ENCODE data around the gene TRIM63.

The TRIM63 gene

DNA sequence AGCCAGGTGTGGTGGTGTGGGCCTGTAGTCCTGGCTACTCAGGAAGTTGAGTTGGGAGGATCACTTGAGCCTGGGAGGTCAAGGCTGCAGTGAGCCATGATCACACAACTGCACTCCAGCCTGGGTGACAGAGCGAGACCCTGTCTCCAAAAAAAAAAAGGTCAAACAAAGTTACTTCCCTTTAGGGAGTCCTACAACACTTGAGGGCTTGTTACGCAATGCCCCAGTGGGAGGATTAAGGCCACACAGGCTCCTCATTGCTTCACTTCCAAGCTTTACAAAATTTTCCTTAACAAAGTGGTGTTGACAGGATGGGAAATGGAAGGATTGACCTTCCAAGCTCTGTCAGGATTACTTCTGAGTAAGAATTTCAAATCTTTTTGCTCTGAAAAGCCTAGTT lies 52.1 kb downstream of the TRIM63 start:
- no peak for TF ChIP-seq GATA2 (IDR thresholded peaks at IDR 0.05; ENCODE audit: low read depth, low read length)
- no peak for TF ChIP-seq GATA3 (IDR thresholded peaks at IDR 0.05; ENCODE audit: low read depth, low read length)

DNA sequence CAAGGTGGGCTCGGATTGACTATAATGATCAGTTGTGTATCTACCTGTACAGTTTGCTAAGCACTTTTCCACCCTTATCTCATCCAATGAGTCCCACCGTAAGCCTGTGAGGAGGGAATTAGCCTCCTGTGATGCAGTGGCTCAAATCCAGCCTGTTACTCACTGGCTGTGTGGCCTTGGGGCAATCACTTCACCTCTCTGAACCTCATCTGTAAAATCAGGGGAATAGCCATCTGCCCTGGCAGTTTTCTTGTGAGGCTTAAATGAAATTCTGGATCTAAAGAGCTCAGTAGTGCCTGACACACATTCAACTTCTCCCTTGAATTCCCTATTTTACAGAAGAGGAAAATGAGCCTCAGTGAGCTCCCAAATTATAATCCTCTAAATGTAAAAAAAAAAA lies 53.3 kb downstream of the TRIM63 start:
- no peak for TF ChIP-seq GATA3 (IDR thresholded peaks at IDR 0.05; ENCODE audit: low read depth, low read length)
- no peak for TF ChIP-seq GATA2 (IDR thresholded peaks at IDR 0.05; ENCODE audit: low read depth, low read length)

DNA sequence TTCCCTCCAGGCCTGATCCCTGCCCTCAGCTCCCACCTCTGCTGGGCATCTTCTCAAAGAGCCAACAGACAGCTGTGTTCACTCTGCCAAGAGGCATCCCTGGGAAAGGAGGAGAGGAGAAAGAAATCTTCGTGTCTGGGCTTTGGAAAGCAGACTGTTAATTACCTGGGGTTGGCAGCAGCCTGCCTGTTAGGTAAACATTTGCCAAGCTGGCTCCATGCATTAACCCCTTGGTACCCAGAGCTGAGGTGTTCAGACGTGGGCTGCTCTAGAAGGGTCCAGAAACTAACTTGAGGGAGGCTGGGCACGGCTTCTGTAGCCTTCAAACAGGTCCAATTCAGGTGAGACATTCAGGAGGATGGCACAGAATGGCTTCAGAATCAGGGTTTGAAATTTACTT lies 54.6 kb downstream of the TRIM63 start:
- TF ChIP-seq GATA2 (IDR thresholded peaks at IDR 0.05; ENCODE audit: low read depth, low read length) (no peak), GATA3 (IDR thresholded peaks at IDR 0.05; ENCODE audit: low read depth, low read length) (no peak)

DNA sequence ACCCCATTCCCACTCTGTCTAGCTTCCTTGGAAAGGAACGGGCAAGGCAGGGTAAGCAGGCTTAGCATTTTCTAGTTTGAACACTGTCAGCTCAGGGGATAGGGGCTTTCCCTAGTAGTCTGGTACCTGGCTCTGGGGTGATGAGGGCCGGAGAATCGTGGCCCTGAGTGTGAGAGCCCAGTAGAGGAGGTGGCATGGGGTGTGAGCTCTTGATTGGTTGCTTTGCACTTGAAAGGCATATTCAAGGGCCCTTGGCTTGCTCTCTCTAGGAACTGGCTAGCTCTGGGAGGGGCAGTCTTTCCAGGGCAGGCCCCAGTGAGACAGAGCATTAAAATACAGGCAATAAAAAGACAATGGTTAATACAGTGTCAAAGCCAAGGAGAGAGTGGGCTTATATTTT lies 56.6 kb downstream of the TRIM63 start:
- TF ChIP-seq GATA3 (IDR thresholded peaks at IDR 0.05; ENCODE audit: low read depth, low read length): no peak
- no peak for TF ChIP-seq GATA2 (IDR thresholded peaks at IDR 0.05; ENCODE audit: low read depth, low read length)

DNA sequence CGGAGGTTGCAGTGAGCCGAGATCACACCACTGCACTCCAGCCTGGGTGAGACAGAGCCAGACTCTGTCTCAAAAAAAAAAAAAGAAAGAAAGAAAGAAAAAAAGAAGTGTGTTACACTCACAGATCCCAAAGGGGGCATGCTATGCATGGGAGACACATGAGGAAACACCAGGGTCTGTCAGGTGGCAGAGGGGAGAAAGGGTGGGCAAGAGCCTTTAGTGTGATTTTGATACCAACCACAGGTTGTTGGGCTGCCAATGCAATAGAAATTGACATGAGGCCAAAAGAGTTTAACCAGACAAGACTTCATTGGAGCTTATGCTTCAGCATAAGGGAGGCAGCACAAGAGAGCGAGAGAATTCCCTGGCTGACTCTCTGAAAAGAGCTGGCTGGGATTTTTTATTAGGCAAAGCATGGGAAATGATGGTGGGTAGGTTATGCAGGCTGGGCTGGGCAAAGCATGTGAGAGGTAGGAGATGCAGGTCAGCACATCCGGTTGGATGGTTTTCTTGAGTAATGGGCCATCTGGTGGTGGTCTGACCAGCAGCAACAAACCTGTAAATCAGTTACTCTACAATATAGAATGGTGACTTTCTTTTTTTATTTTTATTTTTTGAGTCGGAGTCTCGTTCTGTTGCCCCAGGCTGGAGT lies 57.5 kb downstream of the TRIM63 start:
- TF ChIP-seq GATA3 (IDR thresholded peaks at IDR 0.05; ENCODE audit: low read depth, low read length): no peak
- no peak for TF ChIP-seq GATA2 (IDR thresholded peaks at IDR 0.05; ENCODE audit: low read depth, low read length)

DNA sequence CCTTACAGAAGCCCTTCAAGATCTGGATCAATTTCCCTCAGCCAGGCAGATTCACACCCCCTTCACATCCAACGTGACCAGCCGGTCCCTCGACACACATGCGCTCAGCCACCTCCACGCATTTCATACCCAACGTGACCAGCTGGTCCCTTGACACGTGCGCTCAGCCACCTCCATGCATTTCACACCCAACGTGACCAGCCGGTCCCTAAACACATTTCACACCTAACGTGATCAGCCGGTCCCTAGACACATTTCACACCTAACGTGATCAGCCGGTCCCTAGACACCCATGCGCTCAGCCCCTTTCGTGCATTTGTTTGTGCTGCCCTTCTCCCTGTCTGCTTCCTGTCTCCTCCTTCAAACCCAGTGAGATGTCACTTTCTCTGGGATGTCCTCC lies 60.7 kb downstream of the TRIM63 start:
- TF ChIP-seq GATA2 (IDR thresholded peaks at IDR 0.05; ENCODE audit: low read depth, low read length): no peak

DNA sequence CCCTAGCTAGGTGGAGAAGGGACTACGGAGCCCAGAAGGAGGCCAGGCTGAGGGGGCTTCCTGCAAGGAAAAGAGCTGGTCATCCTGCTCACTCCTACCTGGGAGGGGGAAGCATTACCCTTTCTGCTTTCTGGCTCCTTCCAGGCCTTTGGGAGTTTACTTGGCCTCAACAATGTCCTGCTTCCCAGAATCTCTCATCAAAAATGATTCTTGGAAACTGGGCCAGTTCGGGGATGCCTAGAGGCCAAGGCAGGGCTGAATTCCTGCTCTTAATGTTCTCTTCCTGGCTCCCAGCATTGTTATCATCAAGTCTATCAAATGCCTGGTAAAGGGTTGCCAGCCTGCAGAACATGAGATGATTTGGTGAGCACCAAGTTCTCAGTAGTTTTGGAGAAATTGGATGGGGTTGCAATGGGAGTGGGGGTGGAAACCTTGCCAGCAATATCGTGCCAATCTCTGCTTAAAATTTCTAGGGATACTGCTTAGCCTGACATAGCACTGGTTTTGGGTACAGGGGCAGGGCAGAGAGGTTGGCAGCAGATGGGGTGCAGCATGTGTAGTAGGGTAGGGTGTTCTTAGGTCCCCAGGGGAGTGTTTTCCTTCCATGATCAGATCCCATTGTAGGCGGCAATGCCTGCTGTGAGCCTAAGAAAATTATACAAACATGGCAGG lies 61.9 kb downstream of the TRIM63 start:
- TF ChIP-seq GATA3 (IDR thresholded peaks at IDR 0.05; ENCODE audit: low read depth, low read length) (no peak), GATA2 (IDR thresholded peaks at IDR 0.05; ENCODE audit: low read depth, low read length) (no peak)

DNA sequence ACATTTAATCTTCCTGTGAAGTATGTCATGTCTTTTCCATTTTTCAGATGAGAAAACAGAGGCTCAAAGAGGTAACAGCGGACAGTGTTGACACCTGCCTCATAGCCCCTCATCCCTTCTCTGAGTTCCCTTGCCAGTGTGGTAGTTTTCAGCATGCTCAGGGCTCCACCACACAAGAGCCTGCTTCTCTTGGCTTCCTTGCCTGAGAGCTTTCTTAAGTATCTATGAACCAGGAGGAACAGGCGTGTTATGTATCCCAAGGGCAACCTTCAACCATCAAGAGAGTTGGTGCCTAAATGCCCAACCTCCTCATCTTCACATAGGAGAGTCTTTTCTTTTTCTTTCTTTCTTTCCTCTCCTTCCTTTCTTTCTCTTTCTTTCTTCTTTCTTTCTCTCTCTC lies 63.7 kb downstream of the TRIM63 start:
- no peak for TF ChIP-seq GATA3 (IDR thresholded peaks at IDR 0.05; ENCODE audit: low read depth, low read length)
- no peak for TF ChIP-seq GATA2 (IDR thresholded peaks at IDR 0.05; ENCODE audit: low read depth, low read length)

DNA sequence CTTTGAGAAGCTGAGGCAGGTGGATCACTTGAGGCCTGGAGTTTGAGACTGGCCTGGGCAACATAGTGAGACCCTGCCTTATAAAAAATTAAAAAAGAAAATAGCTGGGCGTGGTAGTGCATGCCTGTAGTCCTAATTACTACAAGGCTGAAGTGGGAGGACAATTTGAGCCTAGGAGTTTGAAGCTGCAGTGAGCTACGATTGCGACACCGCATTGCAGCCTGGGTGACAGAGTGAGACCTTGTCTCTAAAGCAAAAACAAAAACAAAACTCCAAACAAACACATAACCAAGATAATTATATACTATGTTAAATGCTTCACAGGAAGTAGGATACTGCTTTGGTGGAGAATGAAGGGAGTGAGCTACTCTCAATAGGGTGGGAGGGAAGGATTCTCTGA lies 64.2 kb downstream of the TRIM63 start:
- no peak for TF ChIP-seq GATA3 (IDR thresholded peaks at IDR 0.05; ENCODE audit: low read depth, low read length)
- TF ChIP-seq GATA2 (IDR thresholded peaks at IDR 0.05; ENCODE audit: low read depth, low read length): no peak
